Left ventricle myocardium inferior (tissue), 1 donor: ENCODE results near the gene AUTS2. TPM values are rescaled to one million over a fixed set of nuclear protein-coding genes. Genes with fewer than 3 reads are reported as not detected.

Experiments used
- DNase-seq: peaks from one replicate; pipeline ENCODE4 v3.0.0-alpha.2; 2020
- H3K27ac ChIP-seq: fragments of 200-600 bp; replicated peaks from 2 replicates; pipeline ENCODE4 v1.8.0; 2021
- H3K27me3 ChIP-seq: fragments of 200-600 bp; 2 replicates; pipeline ENCODE4 v1.8.0; 2021; ENCODE audit warnings: low read depth
- H3K36me3 ChIP-seq: fragments of 200-600 bp; 2 replicates; pipeline ENCODE4 v1.8.0; 2021
- H3K4me1 ChIP-seq: fragments of 200-600 bp; 2 replicates; pipeline ENCODE4 v1.8.0; 2021
- H3K4me3 ChIP-seq: fragments of 200-600 bp; 2 replicates; pipeline ENCODE4 v1.8.0; 2021; ENCODE audit warnings: mild to moderate bottlenecking, moderate library complexity
- H3K9me3 ChIP-seq: fragments of 200-600 bp; replicated peaks from 2 replicates; pipeline ENCODE4 v1.8.0; 2021
- CTCF ChIP-seq: fragments of 200-600 bp; IDR thresholded peaks from 2 replicates; pipeline ENCODE4 v1.8.0; 2021; ENCODE audit warnings: antibody characterized with exemption, mild to moderate bottlenecking, borderline replicate concordance
- intact Hi-C: fragments of 100-400 bp; cut with micrococcal nuclease; formaldehyde crosslinking; loops from one replicate; pipeline ENCODE4 v1.11.0; 2022
- total RNA-seq: library from RNA; stranded (reverse); fragmentation: NEBNext Ultra II Directional; extraction: Animal tissue kit (Norgen Biotek cat#: 25700); gene quantifications from one replicate; pipeline ENCODE4 v1.2.1, GENCODE V29; 2021
- donor health status: DM: no; HTN: yes; CAD: no; lungs with severe emphysema.

The AUTS2 gene
- total RNA-seq, 1 donor from 2014 or later, result 10.5 TPM

- H3K36me3 ChIP-seq, result no peaks in the 10 kb centered on the region
- intact Hi-C loops, result no loop called here
- no peaks in the 10 kb centered on the region for H3K4me1 ChIP-seq
- DNase-seq, result no peak
- no peak overlapping the region for H3K4me3 ChIP-seq
- TF ChIP-seq CTCF, result no peak
- H3K27ac ChIP-seq, result no peak overlapping the region
- no peaks in the 10 kb centered on the region for H3K27me3 ChIP-seq
- no peaks in the 10 kb centered on the region for H3K9me3 ChIP-seq
Measured at GRCh38 chr7:70758646-70759045, 1160.4 kb downstream of the AUTS2 start.

GRCh38 chr7:70759674-70760073 lies 1161.4 kb downstream of the AUTS2 start:
- intact Hi-C loops, result no loop called here
- no peaks in the 10 kb centered on the region for H3K27me3 ChIP-seq
- H3K4me1 ChIP-seq, result no peaks in the 10 kb centered on the region
- no peak overlapping the region for H3K4me3 ChIP-seq
- H3K36me3 ChIP-seq, result no peaks in the 10 kb centered on the region
- DNase-seq, result no peak
- TF ChIP-seq CTCF, result no peak
- H3K27ac ChIP-seq, result no peak overlapping the region
- no peaks in the 10 kb centered on the region for H3K9me3 ChIP-seq

- H3K9me3 ChIP-seq, result no peaks in the 10 kb centered on the region
- intact Hi-C loops, result no loop called here
- peaks cover 18% of the 10 kb centered on the region for H3K36me3 ChIP-seq
- no peaks in the 10 kb centered on the region for H3K4me1 ChIP-seq
- no peak overlapping the region for H3K4me3 ChIP-seq
- H3K27me3 ChIP-seq, result no peaks in the 10 kb centered on the region
- H3K27ac ChIP-seq, result no peak overlapping the region
- no peak for DNase-seq
- TF ChIP-seq CTCF, result no peak
Measured at GRCh38 chr7:70761711-70762328, 1163.5 kb downstream of the AUTS2 start.

- no peak for DNase-seq
- H3K27ac ChIP-seq, result no peak overlapping the region
- intact Hi-C loops, result no loop called here
- H3K27me3 ChIP-seq, result no peaks in the 10 kb centered on the region
- H3K4me1 ChIP-seq, result no peaks in the 10 kb centered on the region
- peaks cover 20% of the 10 kb centered on the region for H3K36me3 ChIP-seq
- TF ChIP-seq CTCF, result no peak
- no peaks in the 10 kb centered on the region for H3K9me3 ChIP-seq
- no peak overlapping the region for H3K4me3 ChIP-seq
Measured at GRCh38 chr7:70762696-70763095, 1164.4 kb downstream of the AUTS2 start.

- H3K27ac ChIP-seq, result no peak overlapping the region
- no peak for DNase-seq
- H3K36me3 ChIP-seq, result peaks cover 27% of the 10 kb centered on the region
- H3K4me1 ChIP-seq, result no peaks in the 10 kb centered on the region
- intact Hi-C loops, result no loop called here
- no peaks in the 10 kb centered on the region for H3K27me3 ChIP-seq
- no peak overlapping the region for H3K4me3 ChIP-seq
- H3K9me3 ChIP-seq, result no peaks in the 10 kb centered on the region
- no peak for TF ChIP-seq CTCF
Measured at GRCh38 chr7:70763961-70764691, 1165.9 kb downstream of the AUTS2 start.
